Kidney (tissue), 14 donors: ENCODE measurements around the gene CCM2. TPM values are rescaled to one million over a fixed set of nuclear protein-coding genes. Genes with fewer than 3 reads are reported as not detected.

Experiments
- DNase-seq, 5 donors: peaks; one replicate each; pipeline ENCODE4 v3.0.0-alpha.2; 2013 to 2020
- FAIRE-seq: peaks from 2 replicates; lab custom pipeline; 2012; peaks lifted over from hg19 to GRCh38; lab: Jason Lieb, UNC
- H3K27ac ChIP-seq, 2 donors: one replicate each; pipeline ENCODE4 v1.7.0; 2013; ENCODE audit warnings: low read depth in 2 of 2, low read length in 2 of 2, inconsistent platforms in 1 of 2
- H3K27me3 ChIP-seq: one replicate; pipeline ENCODE4 v1.7.1; 2013; ENCODE audit warnings: low read length, inconsistent platforms; ENCODE audit not compliant: control insufficient read depth, insufficient read depth
- H3K36me3 ChIP-seq, 3 donors: one replicate each; pipeline versions ENCODE4 v1.7.0 to v1.7.1; 2013; ENCODE audit warnings: low read length in 3 of 3, control low read depth in 1 of 3, inconsistent platforms in 1 of 3; ENCODE audit not compliant: insufficient read depth in 3 of 3, control insufficient read depth in 2 of 3
- H3K4me1 ChIP-seq, 3 donors: one replicate each; pipeline versions ENCODE4 v1.7.0 to v1.7.1; 2013; ENCODE audit warnings: low read length in 3 of 3, inconsistent platforms in 1 of 3, low read depth in 1 of 3; ENCODE audit not compliant: control insufficient read depth in 2 of 3, insufficient read depth in 2 of 3
- H3K4me3 ChIP-seq, 3 donors: one replicate each; pipeline versions ENCODE4 v1.7.0 to v1.8.1; 2013; ENCODE audit warnings: low read length in 3 of 3, control low read depth in 1 of 3, inconsistent platforms in 1 of 3
- H3K9ac ChIP-seq, 3 donors: one replicate each; pipeline versions ENCODE4 v1.7.0 to v1.7.1; 2013; ENCODE audit warnings: low read length in 3 of 3, control low read depth in 1 of 3, inconsistent platforms in 1 of 3
- H3K9me3 ChIP-seq, 3 donors: one replicate each; pipeline versions ENCODE4 v1.7.0 to v1.7.1; 2013; ENCODE audit warnings: low read length in 3 of 3, control low read depth in 1 of 3, inconsistent platforms in 1 of 3; ENCODE audit not compliant: control insufficient read depth in 2 of 3, insufficient read depth in 1 of 3
- CTCF ChIP-seq: IDR thresholded peaks from 3 replicates; pipeline ENCODE4 v1.5.1; 2012; ENCODE audit warnings: mild to moderate bottlenecking, moderate library complexity, borderline replicate concordance; ENCODE audit not compliant: insufficient read depth; ENCODE audit errors: extremely low read depth
- intact Hi-C: fragments of 100-400 bp; cut with DNase I; formaldehyde crosslinking; loops from one replicate; pipeline ENCODE4 v1.11.1; 2022
- polyA plus RNA-seq: library from polyadenylated mRNA; stranded (reverse); fragments of 350-450 nt; fragmentation: Illumina TruSeq; extraction: RNeasy Lipid Tissue Mini Kit (QIAGEN cat#74804); gene quantifications from one replicate; pipeline ENCODE4 v1.2.3, GENCODE V29; 2014; ENCODE audit warnings: low read depth, low replicate concordance; ENCODE audit not compliant: insufficient read depth
- total RNA-seq: library from RNA; stranded (reverse); fragmentation: NEBNext Ultra II Directional; extraction: Animal tissue kit (Norgen Biotek cat#: 25700); gene quantifications from one replicate; pipeline ENCODE4 v1.2.1, GENCODE V29; 2021
- donor health status: control.
- donor health status: control.
- donor health status: control.
- donor health status: control.
- donor health status: control.
- donor health status: DM: yes; HTN: yes; CAD: no.
- donor health status: Normal renal cell carcinoma (clear cell type).

The CCM2 gene
- total and polyA plus RNA-seq, 2 donors from 2014 or later = 35.0 to 37.8 TPM

GRCh38 chr7:45081670-45081974 lies 81.6 kb downstream of the CCM2 start:
- intact Hi-C loops = no loop called here
- Histone ChIP-seq H3K4me3 (no peak overlapping the region), H3K36me3 (peaks cover 0 to 3% (median 0%) of the 10 kb centered on the region in 3 donors), H3K27me3 (no peaks in the 10 kb centered on the region), H3K27ac (no peak overlapping the region), H3K9me3 (no peaks in the 10 kb centered on the region), H3K4me1 (no peaks in the 10 kb centered on the region), H3K9ac (no peak overlapping the region)
- TF ChIP-seq CTCF = no peak
- FAIRE-seq = no peak
- DNase-seq = peak in 1 of 5 donors; percentile 35

- no peak for TF ChIP-seq CTCF
- DNase-seq (peak in 1 of 5 donors; percentile 71), FAIRE-seq (no peak)
- intact Hi-C loops = no loop called here
- H3K36me3 ChIP-seq = no peaks in the 10 kb centered on the region
- no peaks in the 10 kb centered on the region for H3K4me1 ChIP-seq
- H3K4me3 ChIP-seq = no peak overlapping the region
- no peaks in the 10 kb centered on the region for H3K9me3 ChIP-seq
- H3K9ac ChIP-seq = no peak overlapping the region
- H3K27me3 ChIP-seq = no peaks in the 10 kb centered on the region
- no peak overlapping the region for H3K27ac ChIP-seq
These were observed 82.2 kb downstream of the CCM2 start for GRCh38 chr7:45082031-45082830.

GRCh38 chr7:45082831-45083331 lies 82.9 kb downstream of the CCM2 start:
- H3K27me3 ChIP-seq = no peaks in the 10 kb centered on the region
- DNase-seq (peak in 1 of 5 donors; percentile 75), FAIRE-seq (no peak)
- H3K27ac ChIP-seq = no peak overlapping the region
- H3K36me3 ChIP-seq = no peaks in the 10 kb centered on the region
- H3K9ac ChIP-seq = no peak overlapping the region
- no peaks in the 10 kb centered on the region for H3K9me3 ChIP-seq
- H3K4me3 ChIP-seq = no peak overlapping the region
- H3K4me1 ChIP-seq = no peaks in the 10 kb centered on the region
- intact Hi-C loops = no loop called here
- no peak for TF ChIP-seq CTCF
